Gastrocnemius medialis (tissue), 4 donors: ENCODE measurements around the gene HYDIN. TPM values are rescaled to one million over a fixed set of nuclear protein-coding genes. Genes with fewer than 3 reads are reported as not detected.

Experiments used
- ATAC-seq, 2 donors: fragments of 150-250 bp; one replicate each; pipeline ENCODE4 v1.9.1; 2016
- DNase-seq, 2 donors: peaks; one replicate each; pipeline ENCODE4 v3.0.0-alpha.2; 2019
- H3K27ac ChIP-seq, 4 donors: fragments of 200-600 bp; sonication (generic); 1 replicate in 1 of 4; 2 replicates in 3 of 4; pipeline ENCODE4 v1.5.1; 2016 to 2018; ENCODE audit warnings: mild to moderate bottlenecking in 2 of 4, moderate library complexity in 1 of 4
- H3K27me3 ChIP-seq, 3 donors: fragments of 200-600 bp; sonication (generic) in 2 of 3; 1 replicate in 1 of 3; 2 replicates in 2 of 3; pipeline versions ENCODE4 v1.5.1 to v1.6.0; 2016 to 2019; ENCODE audit warnings: mild to moderate bottlenecking in 1 of 3, moderate library complexity in 1 of 3
- H3K36me3 ChIP-seq, 2 donors: fragments of 200-600 bp; sonication (generic) in 1 of 2; one replicate each; pipeline ENCODE4 v1.5.1; 2017 to 2018
- H3K4me1 ChIP-seq, 2 donors: fragments of 200-600 bp; sonication (generic) in 1 of 2; one replicate each; pipeline ENCODE4 v1.5.1; 2016 to 2017; ENCODE audit warnings: mild to moderate bottlenecking in 2 of 2
- H3K4me3 ChIP-seq, 4 donors: fragments of 200-600 bp; sonication (generic) in 3 of 4; 1 replicate in 1 of 4; 2 replicates in 3 of 4; pipeline ENCODE4 v1.5.1; 2016 to 2019; ENCODE audit warnings: mild to moderate bottlenecking in 2 of 4
- H3K9me3 ChIP-seq, 3 donors: fragments of 200-600 bp; sonication (generic) in 2 of 3; 1 replicate in 1 of 3; 2 replicates in 2 of 3; pipeline ENCODE4 v1.5.1; 2016 to 2019
- POLR2A ChIP-seq, 2 donors: fragments of 450-650 bp; IDR thresholded peaks; one replicate each; pipeline ENCODE4 v1.6.1; 2017; ENCODE audit warnings: antibody characterized with exemption in 2 of 2, mild to moderate bottlenecking in 2 of 2, moderate library complexity in 2 of 2
- in situ Hi-C, 4 donors: fragments of 200-750 bp; cut with MboI; loops; one replicate each; pipeline versions ENCODE4 v1.15.0 to v1.8.0; 2017; ENCODE audit warnings: low sequenced_read_pairs in 4 of 4
- intact Hi-C: fragments of 100-400 bp; cut with DNase I; formaldehyde crosslinking; loops from one replicate; pipeline ENCODE4 v1.15.1; 2023; ENCODE audit warnings: low total_unique reads
- total RNA-seq, 4 donors: library from RNA; depleted of rRNA; stranded (reverse); fragments of >200 nt; gene quantifications; one replicate each; pipeline versions ENCODE4 v1.1.0 to v1.2.3, GENCODE V29; 2016
- TF ChIP-seq, protein P1 (sequence below), 5 experiments: fragments of 450-650 bp in 3 of 5; fragments of 200-600 bp in 2 of 5; sonication (generic) in 2 of 5; IDR thresholded peaks in 4 of 5; conservative IDR thresholded peaks in 1 of 5; 1 replicate in 4 of 5; 2 replicates in 1 of 5; pipeline ENCODE4 v1.5.1; 2016 to 2019; ENCODE audit warnings: antibody characterized with exemption in 5 of 5, mild to moderate bottlenecking in 3 of 5, moderate library complexity in 3 of 5

The HYDIN gene
- total RNA-seq, 4 donors from 2014 or later = 0.12 TPM; not detected in 3

DNA sequence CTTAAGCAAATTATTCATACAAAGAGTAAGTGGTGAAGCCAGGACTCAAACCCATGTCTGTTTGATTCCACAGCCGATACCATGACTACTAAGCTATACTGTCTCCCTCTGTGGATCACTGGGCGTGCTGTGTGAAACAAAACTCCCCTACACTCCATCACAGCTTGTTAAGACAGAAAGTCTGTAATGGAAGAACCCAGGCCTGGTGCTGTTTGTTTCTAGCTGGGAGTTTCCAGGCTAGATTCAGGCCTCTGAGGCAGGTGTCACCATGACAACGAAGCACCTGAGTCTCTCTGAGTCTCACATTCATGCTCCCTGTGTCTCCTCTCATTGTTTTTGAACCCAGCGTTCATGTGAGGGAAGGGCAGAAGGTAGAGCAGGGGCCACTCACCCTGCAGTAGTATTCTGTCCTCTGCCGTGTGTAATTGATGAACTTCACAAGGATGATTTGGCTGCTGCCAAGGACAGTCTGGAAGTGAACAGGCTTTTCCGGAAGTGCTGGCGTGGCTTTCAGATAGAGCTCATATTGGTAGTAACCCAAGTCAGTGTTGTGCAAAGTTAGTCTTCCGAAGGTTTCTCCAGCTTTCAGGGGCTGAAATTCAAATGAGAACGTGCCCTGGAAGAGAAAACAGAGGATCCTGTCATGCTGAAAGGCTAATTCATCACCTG is 421.0 kb downstream of the HYDIN start:
- no peak for ATAC-seq
- DNase-seq = no peak
- no peak for TF ChIP-seq POLR2A (IDR thresholded peaks at IDR 0.05)
- TF ChIP-seq, protein P1, sequence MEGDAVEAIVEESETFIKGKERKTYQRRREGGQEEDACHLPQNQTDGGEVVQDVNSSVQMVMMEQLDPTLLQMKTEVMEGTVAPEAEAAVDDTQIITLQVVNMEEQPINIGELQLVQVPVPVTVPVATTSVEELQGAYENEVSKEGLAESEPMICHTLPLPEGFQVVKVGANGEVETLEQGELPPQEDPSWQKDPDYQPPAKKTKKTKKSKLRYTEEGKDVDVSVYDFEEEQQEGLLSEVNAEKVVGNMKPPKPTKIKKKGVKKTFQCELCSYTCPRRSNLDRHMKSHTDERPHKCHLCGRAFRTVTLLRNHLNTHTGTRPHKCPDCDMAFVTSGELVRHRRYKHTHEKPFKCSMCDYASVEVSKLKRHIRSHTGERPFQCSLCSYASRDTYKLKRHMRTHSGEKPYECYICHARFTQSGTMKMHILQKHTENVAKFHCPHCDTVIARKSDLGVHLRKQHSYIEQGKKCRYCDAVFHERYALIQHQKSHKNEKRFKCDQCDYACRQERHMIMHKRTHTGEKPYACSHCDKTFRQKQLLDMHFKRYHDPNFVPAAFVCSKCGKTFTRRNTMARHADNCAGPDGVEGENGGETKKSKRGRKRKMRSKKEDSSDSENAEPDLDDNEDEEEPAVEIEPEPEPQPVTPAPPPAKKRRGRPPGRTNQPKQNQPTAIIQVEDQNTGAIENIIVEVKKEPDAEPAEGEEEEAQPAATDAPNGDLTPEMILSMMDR (IDR thresholded peaks at IDR 0.05 in 4 of 5, conservative IDR thresholded peaks at IDR 0.05 in 1 of 5) = no peak
- intact Hi-C loops (no loop called here), in situ Hi-C loops (no loop called here)
- H3K4me1 ChIP-seq = no peaks in the 10 kb centered on the region
- H3K36me3 ChIP-seq = no peaks in the 10 kb centered on the region
- no peaks in the 10 kb centered on the region for H3K9me3 ChIP-seq
- H3K4me3 ChIP-seq = no peak overlapping the region
- H3K27ac ChIP-seq = no peak overlapping the region
- H3K27me3 ChIP-seq = peaks cover 0 to 11% (median 0%) of the 10 kb centered on the region in 3 donors

DNA sequence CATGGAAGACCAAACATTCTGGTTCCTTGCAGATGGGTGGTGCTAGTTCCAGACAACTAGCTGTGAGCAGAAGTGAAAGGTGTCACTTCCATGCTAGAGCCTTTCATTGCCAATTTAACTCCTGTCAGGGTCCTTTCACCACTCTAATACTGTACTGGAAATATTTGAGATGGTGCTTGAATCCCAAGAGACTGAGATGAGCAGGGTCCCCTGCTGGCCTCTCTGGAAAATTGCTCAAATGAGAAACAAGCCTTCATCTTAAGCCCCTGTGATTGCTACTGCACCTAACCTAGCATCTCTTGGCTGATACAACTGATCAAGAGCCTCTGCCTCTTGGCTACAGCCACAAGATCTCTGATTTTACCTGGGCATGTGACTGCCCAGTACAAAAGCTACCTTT is 422.2 kb downstream of the HYDIN start:
- ATAC-seq (no peak), DNase-seq (no peak)
- Histone ChIP-seq H3K4me3 (no peak overlapping the region), H3K27ac (no peak overlapping the region), H3K36me3 (no peaks in the 10 kb centered on the region), H3K9me3 (no peaks in the 10 kb centered on the region), H3K4me1 (no peaks in the 10 kb centered on the region), H3K27me3 (peaks cover 0 to 11% (median 0%) of the 10 kb centered on the region in 3 donors)
- TF ChIP-seq, protein P1 (IDR thresholded peaks at IDR 0.05 in 4 of 5, conservative IDR thresholded peaks at IDR 0.05 in 1 of 5) = no peak
- no peak for TF ChIP-seq POLR2A (IDR thresholded peaks at IDR 0.05)
- in situ Hi-C loops = no loop called here
- intact Hi-C loops = no loop called here

DNA sequence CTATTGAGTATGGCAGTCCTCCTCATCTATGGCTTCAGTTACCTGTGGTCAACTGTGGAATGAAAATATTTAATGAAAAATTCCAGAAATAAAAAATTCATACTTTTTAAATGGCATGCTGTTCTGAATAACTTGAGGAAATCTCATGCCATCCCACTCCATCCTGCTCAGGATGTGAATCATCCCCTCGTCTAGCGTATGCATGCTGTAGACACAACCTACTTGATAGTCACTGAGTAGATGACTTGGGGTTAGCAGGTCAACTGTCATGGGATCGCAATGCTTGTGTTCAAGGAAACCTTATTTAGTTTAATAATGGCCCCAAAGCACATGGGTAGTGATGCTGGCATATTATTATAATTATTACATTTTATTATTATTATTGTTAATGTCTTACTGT is 424.7 kb downstream of the HYDIN start:
- ATAC-seq (no peak), DNase-seq (no peak)
- Histone ChIP-seq H3K27me3 (peaks cover 0 to 11% (median 0%) of the 10 kb centered on the region in 3 donors), H3K4me1 (no peaks in the 10 kb centered on the region), H3K4me3 (no peak overlapping the region), H3K9me3 (peaks cover 0 to 5% (median 0%) of the 10 kb centered on the region in 3 donors), H3K27ac (no peak overlapping the region), H3K36me3 (no peaks in the 10 kb centered on the region)
- TF ChIP-seq, protein P1 (IDR thresholded peaks at IDR 0.05 in 4 of 5, conservative IDR thresholded peaks at IDR 0.05 in 1 of 5) = no peak
- no peak for TF ChIP-seq POLR2A (IDR thresholded peaks at IDR 0.05)
- intact Hi-C loops = no loop called here
- in situ Hi-C loops = no loop called here

DNA sequence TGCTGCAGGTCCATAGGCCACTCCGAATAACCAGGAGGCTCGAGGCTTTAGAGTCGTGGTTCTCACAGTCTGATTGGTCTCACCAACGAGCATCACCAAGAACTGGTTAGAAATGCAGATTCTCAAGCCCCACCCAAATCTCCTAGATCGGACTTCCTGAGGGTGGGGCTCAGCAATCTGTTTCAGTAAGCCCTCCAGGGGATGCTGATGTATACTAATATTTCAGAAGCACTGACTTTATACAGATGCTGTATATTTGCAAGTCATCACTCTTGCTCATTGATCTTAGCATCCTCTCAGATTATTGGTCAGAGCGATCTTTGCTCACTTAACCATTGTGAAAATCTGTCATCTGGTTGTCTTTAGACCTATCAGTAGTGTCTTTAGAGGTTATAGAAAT is 425.1 kb downstream of the HYDIN start:
- peaks cover 0 to 11% (median 0%) of the 10 kb centered on the region in 3 donors for H3K27me3 ChIP-seq

More for the DNA sequence above, 425.1 kb downstream of the HYDIN start:
- in situ Hi-C loops = no loop called here
- Histone ChIP-seq H3K27ac (no peak overlapping the region), H3K4me1 (peaks cover under 1 to 1% of the 10 kb centered on the region in 2 donors), H3K36me3 (no peaks in the 10 kb centered on the region), H3K9me3 (peaks cover 0 to 5% (median 0%) of the 10 kb centered on the region in 3 donors), H3K4me3 (no peak overlapping the region)
- no peak for DNase-seq
- intact Hi-C loops = no loop called here
- no peak for TF ChIP-seq POLR2A (IDR thresholded peaks at IDR 0.05)
- TF ChIP-seq, protein P1 (IDR thresholded peaks at IDR 0.05 in 4 of 5, conservative IDR thresholded peaks at IDR 0.05 in 1 of 5) = no peak
- ATAC-seq = no peak
